ENCODE data around the gene TRIP13.

- TF ChIP-seq CTCF (IDR thresholded peaks at IDR 0.05; ENCODE audit: low read length) (no peak), EZH2 (optimal IDR thresholded peaks at IDR 0.05; ENCODE audit: low read depth, low read length) (no peak), EZH2phosphoT487 (IDR thresholded peaks at IDR 0.05; ENCODE audit: low read length) (no peak)
These were observed 65.2 kb downstream of the TRIP13 start for GRCh38 chr5:957748-958485.

All from MM.1S (cell line).